DMS53 treated with DMSO at 0.1 percent for 48 hours (cell line): ENCODE measurements around the gene ATP5F1D.

Source experiments
- DNase-seq: peaks from one replicate; lab custom pipeline; 2025; ENCODE audit not compliant: unreplicated experiment; lab: John Stamatoyannopoulos, UW

ATP5F1D gene

DNA sequence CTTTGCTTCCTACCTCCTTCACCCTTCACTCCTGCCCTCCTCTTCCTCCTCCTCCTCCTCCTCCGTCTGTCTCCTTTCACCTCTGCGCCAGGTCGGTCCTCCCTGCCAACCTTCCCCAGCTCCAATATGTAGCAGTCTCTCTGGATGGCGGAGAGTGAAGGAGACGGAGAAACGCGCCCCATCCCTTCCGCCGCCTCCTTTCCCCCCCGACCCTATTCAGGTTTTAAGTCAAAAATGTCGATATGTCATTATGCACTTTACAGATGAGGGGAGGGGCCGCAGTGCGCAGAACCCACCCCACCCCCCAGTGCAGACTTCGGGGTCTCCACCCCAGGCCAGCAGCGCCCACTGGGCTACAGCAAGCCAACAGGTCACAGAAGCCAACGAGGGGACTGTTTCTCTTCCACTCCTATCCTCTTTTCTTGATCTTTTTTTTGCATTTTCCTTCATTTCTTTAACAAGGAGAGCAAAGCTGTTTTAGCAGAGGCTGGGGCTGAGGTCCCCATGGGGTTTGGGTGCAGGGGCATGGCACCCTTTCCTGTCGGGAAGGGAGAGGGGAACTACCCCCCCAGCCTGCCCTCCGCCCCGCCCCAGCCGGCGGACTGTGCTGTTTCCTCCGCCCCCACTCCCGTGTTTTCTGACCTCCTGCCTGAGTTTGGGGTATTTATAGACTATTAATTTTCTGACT is 16.1 kb downstream of the ATP5F1D start:
- no peak for DNase-seq

DNA sequence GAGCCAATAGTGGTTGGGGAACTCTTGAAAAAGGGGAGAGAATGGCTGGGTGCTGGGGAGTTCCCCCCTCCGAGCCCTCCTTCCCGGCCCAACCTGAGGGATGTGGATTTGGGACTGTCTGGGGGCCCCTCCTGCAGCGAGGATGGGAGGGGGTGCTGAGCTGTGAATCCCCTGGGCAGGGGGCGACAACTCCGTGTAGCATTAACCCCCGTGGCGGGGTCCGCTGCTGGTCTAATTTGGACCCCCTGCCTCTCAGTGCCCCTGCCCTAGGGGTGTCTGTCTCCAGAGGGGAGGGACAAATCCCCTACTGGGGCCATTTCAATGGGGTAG is 16.6 kb downstream of the ATP5F1D start:
- DNase-seq: no peak

- DNase-seq: no peak
These were observed 17.2 kb downstream of the ATP5F1D start for GRCh38 chr19:1258707-1259205.

DNA sequence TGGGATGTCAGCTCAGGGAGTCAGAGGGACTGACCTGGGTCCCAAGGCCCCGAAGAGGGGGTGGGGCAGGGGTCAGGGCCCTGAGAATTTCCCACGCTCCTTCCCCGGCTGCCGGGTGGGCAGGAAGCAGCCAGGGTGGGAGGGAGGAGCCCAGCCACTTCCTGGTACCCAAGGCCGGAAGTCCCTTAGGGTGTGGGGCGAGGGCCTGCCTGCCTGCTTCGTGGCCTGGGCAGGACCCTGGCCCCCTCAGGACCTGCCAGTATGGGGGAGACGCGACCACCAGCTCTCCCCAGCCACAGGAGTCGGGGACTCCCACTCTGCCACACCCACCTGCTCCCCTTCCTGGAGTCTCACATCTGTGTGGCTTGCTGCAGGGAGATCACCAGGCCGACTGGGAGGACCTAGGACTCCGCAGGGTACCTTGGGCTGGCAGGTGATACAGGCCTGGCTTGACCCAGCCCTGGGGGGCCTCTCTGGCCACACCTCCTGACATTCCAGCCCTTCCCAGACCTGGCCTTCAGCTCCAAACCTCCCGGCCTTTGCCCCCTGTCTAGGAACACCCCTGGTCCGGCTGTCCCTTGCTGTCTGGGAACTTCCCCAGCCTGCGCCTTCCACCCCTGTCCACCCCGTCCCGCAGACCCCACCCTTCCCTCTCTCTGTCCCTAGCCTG is 17.8 kb downstream of the ATP5F1D start:
- no peak for DNase-seq

DNA sequence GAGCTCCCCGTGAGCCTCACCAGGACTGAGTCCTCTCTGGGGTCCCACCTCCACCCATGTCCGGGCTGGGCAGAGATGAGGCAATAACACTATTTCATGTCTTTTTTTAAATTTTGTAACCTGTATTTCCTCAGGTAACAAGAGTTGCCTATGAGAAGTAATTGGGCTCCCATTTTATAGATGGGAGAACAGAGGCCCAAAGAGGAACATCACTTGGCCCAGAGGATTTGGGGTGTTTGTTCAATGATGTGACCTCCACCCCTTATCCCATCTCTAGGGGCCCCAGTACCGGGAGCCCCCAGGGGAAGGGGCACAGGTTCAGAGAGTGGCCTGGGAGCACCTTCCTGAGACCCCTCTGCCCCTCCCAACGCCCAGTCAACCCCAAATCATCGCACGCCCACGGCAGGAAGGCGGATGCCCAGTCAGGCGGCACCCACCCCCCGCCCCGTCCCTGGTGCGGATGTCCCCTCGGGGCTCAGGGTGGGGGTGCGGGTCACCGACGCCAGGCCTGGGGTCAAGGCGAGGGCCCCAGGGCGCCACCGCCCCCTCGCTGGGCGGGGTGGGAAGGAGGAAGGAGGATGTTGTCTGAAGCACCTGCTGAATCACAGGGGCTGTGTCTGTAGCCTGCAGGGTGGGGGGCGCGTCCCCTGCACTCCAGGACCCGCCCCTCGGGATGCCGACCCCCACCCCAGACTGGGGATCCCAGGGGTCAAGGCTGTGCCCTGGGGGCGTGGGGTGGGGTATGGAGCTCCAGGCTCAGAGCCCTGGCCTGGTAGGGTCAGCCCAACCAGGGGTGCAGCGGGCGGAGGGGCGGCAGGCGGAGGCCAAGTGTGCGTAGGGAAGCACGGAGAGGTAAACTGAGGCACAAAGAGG is 18.6 kb downstream of the ATP5F1D start:
- no peak for DNase-seq

- peak; percentile 69 for DNase-seq
These were observed 19.4 kb downstream of the ATP5F1D start for GRCh38 chr19:1260749-1261537.

- no peak for DNase-seq
These were observed 19.9 kb downstream of the ATP5F1D start for GRCh38 chr19:1261538-1261797.

DNA sequence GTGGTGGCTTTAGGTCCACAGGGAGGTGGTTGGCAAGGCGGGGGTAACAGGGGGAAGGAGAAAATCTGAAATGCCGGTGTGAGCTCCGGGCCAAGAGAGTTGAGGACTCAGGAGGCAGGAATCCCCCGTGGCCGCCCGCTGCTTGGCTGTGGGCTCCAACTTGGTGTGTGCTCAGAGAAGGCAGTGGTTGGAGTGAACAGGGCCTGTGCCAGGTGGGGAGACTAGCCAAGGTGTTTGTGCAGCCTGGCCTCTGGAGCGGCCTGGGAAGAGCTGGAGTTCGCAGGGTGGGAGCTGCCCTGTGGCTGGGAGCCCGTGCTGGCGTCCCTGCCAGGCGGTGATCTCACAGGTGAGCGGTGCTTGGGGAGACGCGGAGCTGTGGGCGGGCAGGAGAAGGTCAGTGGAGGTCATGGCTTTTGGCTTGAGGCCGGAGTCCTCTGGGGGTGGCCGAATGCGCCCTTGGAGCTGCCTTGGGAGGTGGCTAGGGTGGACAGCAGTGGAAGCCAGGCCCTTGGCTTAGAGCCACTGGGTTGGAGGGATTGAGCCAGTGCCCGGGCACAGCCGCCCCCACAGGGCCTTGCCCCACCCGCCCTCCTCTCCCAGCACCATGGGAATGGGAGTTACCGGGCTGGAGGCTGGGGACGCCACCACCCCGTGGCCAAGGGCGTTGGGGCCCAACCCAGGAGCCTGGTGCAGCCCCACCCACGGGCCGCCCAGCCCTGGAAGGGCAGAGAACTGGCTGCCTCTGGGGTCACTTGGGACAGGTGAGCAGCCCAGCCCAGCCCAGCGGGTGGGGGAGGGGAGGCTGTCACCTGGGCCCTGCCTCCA is 20.5 kb downstream of the ATP5F1D start:
- DNase-seq: peak; percentile 31

DNA sequence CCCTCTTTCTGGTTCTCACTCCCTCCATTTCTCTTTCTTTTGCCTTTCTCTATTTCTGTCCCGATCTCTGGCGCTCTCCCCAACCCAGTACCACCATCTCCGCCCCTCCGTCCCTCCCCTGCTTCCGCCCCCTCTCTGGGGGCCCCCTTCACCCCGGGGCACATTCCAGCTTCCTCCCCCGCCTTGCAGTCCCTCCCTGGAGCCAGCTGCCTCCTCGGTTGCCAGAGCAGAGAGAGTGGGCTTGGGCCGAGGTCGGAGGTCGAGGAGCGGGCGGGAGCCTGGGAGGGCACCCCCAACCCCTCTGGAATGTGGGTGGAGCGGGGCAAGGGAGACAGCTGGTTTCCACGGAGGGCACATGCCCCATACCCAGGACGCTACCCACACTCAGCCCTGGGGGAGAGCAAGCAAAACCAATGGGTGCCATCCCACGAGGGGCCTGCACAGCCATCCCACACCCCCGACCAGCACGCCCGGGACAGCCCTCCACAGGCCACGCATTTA is 21.1 kb downstream of the ATP5F1D start:
- DNase-seq: no peak

GRCh38 chr19:1263188-1263587 is 21.6 kb downstream of the ATP5F1D start:
- DNase-seq: no peak

DNA sequence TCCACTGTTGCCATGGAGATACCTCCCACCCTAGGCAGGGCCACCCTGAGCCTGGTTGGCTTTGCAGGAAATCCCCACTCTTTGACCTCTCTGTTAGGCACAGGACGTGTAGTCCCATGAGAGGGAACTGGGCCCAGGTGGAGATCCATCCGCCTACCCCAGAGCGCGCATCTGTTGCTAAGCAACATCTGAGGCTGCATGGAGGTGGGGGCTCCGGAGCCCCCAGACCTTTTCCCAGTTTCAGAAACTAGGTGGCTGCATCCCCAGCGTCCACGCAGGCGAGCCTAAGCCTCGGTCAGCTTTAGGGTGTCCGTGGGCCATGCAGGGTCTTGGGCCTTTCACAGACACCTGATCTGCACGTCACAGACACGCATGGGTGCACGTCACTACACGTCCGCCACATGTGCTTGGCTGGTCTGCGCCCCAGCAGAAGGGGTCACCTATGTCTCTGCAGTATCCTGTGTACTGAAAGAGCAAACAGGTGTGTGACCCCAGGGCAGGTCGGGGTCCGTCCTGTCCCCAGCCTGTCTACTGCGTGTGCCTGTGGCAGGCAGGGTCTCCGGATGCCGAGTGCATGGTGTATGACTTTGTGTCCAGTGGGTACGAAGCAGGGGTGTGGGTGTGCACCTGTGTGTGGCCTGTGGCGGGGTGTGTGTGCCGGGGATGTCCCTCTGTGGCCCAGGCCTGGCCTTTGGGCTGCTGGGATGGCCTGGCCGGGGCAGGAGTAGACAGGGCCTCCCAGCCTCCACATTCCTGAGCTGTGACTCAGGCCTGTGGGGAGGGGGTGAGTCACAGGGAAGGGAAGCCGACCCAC is 23.5 kb downstream of the ATP5F1D start:
- DNase-seq: no peak

DNA sequence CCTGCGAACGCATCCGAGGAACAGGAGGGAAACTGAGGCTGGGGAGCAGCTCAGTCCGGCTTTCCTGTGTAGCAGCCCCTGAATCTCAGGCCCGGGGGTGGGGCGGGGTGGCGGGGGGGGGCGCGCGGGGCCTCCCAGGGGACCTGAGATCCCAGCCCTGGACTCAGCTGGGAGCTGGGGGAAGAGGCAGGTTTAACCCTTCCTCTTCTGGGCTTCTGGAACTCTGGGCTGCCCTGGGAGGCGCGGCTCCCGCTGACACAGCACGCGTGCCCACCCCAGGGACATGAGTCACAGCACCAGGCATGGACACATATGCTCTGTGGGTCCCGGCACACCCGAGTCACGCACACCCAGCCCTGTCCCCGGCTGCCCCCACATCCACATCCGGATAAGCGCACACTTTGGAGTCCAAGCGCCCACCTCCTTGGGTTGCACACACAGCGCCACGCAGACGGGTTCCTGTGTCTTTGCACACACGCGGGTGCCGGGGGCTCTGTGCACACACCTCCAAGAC is 24.1 kb downstream of the ATP5F1D start:
- DNase-seq: no peak

DNA sequence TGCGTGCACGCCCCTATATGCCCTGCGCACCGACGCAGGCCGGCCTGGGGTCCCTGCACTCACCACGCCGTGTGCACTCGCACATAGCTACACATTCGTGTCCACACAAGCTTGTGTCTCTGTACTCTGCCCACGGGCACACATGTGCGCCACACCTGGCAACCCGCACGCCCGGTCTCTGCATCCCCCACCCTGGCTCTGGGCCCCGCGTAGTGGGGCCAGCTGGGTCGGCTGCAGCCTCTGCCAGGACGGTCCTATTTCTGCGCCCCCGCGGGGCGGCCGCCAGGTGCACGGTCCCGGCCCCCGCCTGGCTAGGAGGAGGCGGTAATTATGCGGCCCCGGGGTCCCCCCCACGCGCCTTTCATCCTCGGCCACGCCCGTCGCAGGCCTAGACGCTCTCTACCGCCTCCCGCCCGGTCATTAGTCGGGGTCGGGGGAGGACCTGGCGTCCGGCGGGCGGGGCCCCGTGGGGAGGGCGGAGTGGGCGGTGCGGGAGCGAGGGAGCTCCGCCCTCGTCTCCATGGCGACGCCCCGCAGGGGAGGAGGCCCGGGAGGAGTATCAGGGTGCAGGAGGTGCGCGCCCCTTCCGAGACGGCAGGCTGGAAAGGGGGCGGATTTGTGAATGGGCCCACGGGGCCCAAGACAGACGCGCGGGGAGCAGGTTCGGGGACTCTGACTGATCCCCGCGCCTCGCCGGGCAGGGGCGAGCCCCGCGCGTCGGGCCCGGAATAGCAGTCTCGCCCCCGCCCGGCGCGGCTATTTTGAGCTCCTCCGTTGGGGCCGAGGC is 24.8 kb downstream of the ATP5F1D start:
- peak; percentile 40 for DNase-seq

GRCh38 chr19:1266916-1267476 is 25.4 kb downstream of the ATP5F1D start:
- peak; percentile 28 for DNase-seq

DNA sequence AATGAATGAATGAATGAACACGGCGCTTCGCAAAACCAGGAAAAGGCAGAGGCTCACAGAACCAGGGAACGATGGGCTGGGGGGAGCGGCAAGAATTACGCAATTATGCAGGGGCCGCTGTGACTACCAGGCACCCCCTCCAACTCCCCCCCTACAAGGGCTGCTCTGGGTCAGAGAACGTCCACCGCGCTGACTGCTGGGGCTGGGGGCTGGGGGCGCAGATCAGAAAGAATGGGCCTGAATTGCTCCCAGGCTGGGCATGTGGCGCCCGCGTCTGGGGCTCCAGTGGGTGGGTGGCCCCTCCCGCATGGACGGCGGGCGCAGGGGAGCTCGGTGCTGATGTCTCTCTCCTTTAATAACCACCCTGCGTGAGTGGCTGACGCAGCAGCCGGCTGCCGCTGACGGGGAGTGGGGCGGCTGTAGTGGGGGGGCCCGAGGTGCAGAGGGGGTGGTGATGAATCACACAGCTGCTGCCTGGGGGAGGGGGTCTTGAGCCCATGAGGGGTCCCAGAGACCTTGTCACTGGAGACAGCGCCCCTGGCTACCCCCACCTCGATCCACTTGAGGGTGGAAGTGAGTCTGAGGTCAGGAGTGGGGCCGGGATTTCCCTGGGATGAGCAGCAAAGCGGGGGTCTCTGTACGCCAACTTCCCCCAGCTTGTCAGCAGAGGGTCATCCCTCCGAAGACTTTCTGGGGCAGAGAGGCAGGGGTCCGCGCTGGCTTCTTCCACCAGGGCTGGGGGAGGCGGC is 26.1 kb downstream of the ATP5F1D start:
- DNase-seq: no peak

DNA sequence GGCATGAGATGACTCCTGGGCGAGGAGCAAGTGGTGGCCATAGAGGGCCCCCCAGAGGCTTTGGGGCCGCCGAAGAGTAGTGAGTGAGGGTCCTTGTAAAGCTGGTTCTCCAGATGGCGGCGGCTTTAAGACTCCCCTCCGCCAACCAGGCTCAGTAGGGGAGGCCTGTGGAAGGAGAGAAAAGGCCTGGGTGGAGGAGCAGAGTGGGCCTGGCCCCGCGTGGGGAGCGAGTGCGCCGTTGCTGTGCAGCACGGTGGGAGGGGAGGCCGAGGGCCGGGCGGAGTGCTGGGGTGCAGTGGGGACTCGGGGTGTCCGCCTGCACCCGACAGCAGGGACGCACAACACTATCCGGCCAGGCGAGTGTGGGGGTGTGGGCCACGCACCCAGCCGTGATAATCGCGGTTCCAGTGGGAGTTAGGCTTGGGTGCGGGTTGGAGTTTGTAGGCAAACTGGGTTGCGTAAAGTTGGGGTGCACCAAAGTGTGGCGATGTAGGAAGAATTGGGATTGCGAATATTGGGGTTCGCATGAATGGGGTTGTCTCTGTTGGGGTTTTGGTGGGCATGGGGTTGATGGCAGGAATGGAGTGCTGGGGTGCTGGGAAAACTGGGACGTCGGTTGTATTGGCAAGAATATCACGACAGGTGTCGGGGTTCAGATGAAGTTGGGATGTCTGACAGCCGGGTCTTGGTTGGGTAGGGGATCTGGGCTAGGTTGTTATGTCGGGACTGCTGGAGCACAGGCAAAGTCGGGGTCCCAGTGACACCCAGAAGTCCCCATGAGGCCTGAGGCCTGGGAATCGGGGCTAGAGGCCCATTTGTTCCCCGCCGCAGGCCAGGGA is 26.9 kb downstream of the ATP5F1D start:
- DNase-seq: no peak
